Measurements from ENCODE around the gene SFTA2.

GRCh38 chr6:30891450-30891723, 40.6 kb downstream of the SFTA2 start:
- TF ChIP-seq CTCF (IDR thresholded peaks at IDR 0.05) (no peak), POLR2A (IDR thresholded peaks at IDR 0.05) (no peak)

Measured in uterus (tissue), 2 donors.